Fibroblast of lung (primary cell): ENCODE results near the gene MYZAP.

ENCODE experiments used
- EZH2 ChIP-seq: IDR thresholded peaks from 2 replicates; pipeline ENCODE4 v1.5.1; 2012; ENCODE audit warnings: low read length, control low read depth, mild to moderate bottlenecking; ENCODE audit errors: missing control alignments
- TF ChIP-seq, protein P1 (sequence below), 2 donors: IDR thresholded peaks in 1 of 2; conservative IDR thresholded peaks in 1 of 2; 1 replicate in 1 of 2; 2 replicates in 1 of 2; pipeline ENCODE4 v1.5.1; 2011 to 2012; ENCODE audit warnings: low read length in 2 of 2, control low read depth in 1 of 2, inconsistent platforms in 1 of 2, low read depth in 1 of 2, mild to moderate bottlenecking in 1 of 2

DNA sequence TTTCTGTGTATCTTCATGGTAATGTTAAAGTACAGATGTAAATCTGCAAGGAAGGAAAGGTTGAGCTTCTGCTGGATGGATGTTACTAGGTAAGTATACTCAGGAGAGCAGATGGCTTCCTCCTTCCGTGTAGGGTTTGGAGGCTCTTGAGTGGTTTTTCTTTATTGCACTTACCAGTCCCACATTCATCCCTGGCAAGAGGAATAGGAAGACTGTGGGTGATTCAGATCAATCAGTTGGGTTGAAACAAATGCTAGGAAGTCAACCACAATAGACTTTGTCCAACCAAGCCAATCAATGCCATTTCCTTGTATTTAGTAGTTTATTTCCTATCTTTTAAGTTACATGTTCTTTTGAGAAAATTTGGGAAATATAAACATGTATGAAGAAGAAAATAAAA lies 26.6 kb downstream of the MYZAP start:
- TF ChIP-seq, protein P1, sequence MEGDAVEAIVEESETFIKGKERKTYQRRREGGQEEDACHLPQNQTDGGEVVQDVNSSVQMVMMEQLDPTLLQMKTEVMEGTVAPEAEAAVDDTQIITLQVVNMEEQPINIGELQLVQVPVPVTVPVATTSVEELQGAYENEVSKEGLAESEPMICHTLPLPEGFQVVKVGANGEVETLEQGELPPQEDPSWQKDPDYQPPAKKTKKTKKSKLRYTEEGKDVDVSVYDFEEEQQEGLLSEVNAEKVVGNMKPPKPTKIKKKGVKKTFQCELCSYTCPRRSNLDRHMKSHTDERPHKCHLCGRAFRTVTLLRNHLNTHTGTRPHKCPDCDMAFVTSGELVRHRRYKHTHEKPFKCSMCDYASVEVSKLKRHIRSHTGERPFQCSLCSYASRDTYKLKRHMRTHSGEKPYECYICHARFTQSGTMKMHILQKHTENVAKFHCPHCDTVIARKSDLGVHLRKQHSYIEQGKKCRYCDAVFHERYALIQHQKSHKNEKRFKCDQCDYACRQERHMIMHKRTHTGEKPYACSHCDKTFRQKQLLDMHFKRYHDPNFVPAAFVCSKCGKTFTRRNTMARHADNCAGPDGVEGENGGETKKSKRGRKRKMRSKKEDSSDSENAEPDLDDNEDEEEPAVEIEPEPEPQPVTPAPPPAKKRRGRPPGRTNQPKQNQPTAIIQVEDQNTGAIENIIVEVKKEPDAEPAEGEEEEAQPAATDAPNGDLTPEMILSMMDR (conservative IDR thresholded peaks at IDR 0.05 in 1 of 2, IDR thresholded peaks at IDR 0.05 in 1 of 2; ENCODE audit: low read depth in 1 of 2, low read length in 2 of 2), result no peak
- no peak for TF ChIP-seq EZH2
